Transverse colon (tissue), 4 donors: Measurements from ENCODE around the gene BAZ2B. TPM values are rescaled to one million over a fixed set of nuclear protein-coding genes. Genes with fewer than 3 reads are reported as not detected.
"Not testable (repeated sequence)": the region's sequence is repeated elsewhere in the genome, so short reads cannot be mapped to it uniquely, and the experiment has no call there.

Experiments
- DNase-seq: peaks from one replicate; pipeline ENCODE4 v3.0.0-alpha.2; 2019
- H3K27ac ChIP-seq, 4 donors: fragments of 200-600 bp; sonication (generic); 2 replicates each; pipeline ENCODE4 v1.5.1; 2016 to 2018; ENCODE audit warnings: inconsistent platforms in 4 of 4
- H3K27me3 ChIP-seq: fragments of 200-600 bp; sonication (generic); 2 replicates; pipeline ENCODE4 v1.5.1; 2017; ENCODE audit warnings: inconsistent platforms
- H3K36me3 ChIP-seq, 4 donors: fragments of 200-600 bp; sonication (generic); 2 replicates each; pipeline ENCODE4 v1.5.1; 2017 to 2019; ENCODE audit warnings: inconsistent platforms in 4 of 4
- H3K4me1 ChIP-seq, 4 donors: fragments of 200-600 bp; sonication (generic); 2 replicates each; pipeline ENCODE4 v1.5.1; 2017 to 2020; ENCODE audit warnings: inconsistent platforms in 4 of 4
- H3K4me3 ChIP-seq, 4 donors: fragments of 200-600 bp; sonication (generic); 1 replicate in 1 of 4; 2 replicates in 3 of 4; pipeline versions ENCODE4 v1.5.1 to v1.6.1; 2017 to 2019; ENCODE audit warnings: inconsistent platforms in 4 of 4
- H3K9me3 ChIP-seq, 2 donors: fragments of 200-600 bp; sonication (generic); 2 replicates each; pipeline ENCODE4 v1.5.1; 2017 to 2019; ENCODE audit warnings: inconsistent platforms in 2 of 2
- CTCF ChIP-seq, 5 experiments: fragments of 200-600 bp in 3 of 5; fragments of 450-650 bp in 2 of 5; sonication (generic) in 3 of 5; IDR thresholded peaks; 1 replicate in 2 of 5; 2 replicates in 3 of 5; pipeline ENCODE4 v1.5.1; 2016 to 2017; ENCODE audit warnings: antibody characterized with exemption in 5 of 5, inconsistent platforms in 3 of 5, mild to moderate bottlenecking in 2 of 5, moderate library complexity in 1 of 5
- EP300 ChIP-seq: sonication (generic); formaldehyde crosslinking; IDR thresholded peaks from one replicate; pipeline ENCODE4 v1.6.1; 2017; ENCODE audit warnings: antibody characterized with exemption, low read depth
- POLR2A ChIP-seq: fragments of 450-650 bp; IDR thresholded peaks from one replicate; pipeline ENCODE4 v1.6.1; 2016; ENCODE audit warnings: antibody characterized with exemption, mild to moderate bottlenecking, moderate library complexity
- POLR2AphosphoS5 ChIP-seq, 3 donors: sonication (generic); formaldehyde crosslinking; IDR thresholded peaks; one replicate each; pipeline ENCODE4 v1.6.1; 2016; ENCODE audit warnings: antibody characterized with exemption in 3 of 3
- WGBS, 2 donors: methylation state at CpG; one replicate each; pipeline ENCODE4 v1.1.5; 2018; ENCODE audit warnings: low coverage in 1 of 2; 5-methylcytosine and 5-hydroxymethylcytosine counted together
- in situ Hi-C, 4 donors: fragments of 200-750 bp; cut with MboI; loops; one replicate each; pipeline versions ENCODE4 v1.15.0 to v1.15.1; 2017; ENCODE audit warnings: low sequenced_read_pairs in 3 of 4, low pct_ligation_motif_present in 1 of 4, low pct_unique_long_range_greater_than_20kb in 1 of 4
- intact Hi-C: fragments of 100-400 bp; cut with DNase I; formaldehyde crosslinking; loops from one replicate; pipeline ENCODE4 v1.15.1; 2023; ENCODE audit warnings: low total_unique reads
- total RNA-seq, 4 donors: library from RNA; depleted of rRNA; stranded (reverse); fragments of >200 nt; gene quantifications; one replicate each; pipeline ENCODE4 v1.1.0, GENCODE V29; 2016

The BAZ2B gene
- total RNA-seq, 4 donors from 2014 or later: 42.3 to 104 (median 81.3) TPM

- WGBS, 2 donors: 74 to 75% methylated on average over 4 of the region's 4 CpGs
- Histone ChIP-seq H3K9me3 (no peaks in the 10 kb centered on the region), H3K27me3 (no peaks in the 10 kb centered on the region), H3K27ac (no peak overlapping the region), H3K4me1 (no peaks in the 10 kb centered on the region), H3K36me3 (no peaks in the 10 kb centered on the region), H3K4me3 (no peak overlapping the region)
- TF ChIP-seq CTCF (IDR thresholded peaks at IDR 0.05) (no peak), EP300 (no peak), POLR2AphosphoS5 (IDR thresholded peaks at IDR 0.05) (no peak), POLR2A (no peak)
- intact Hi-C loops: no loop called here
- in situ Hi-C loops: no loop called here
- no peak for DNase-seq
These were observed 18.9 kb upstream of the BAZ2B start for GRCh38 chr2:159635006-159635789.

- H3K4me1 ChIP-seq: no peaks in the 10 kb centered on the region
- intact Hi-C loops: no loop called here
- H3K27ac ChIP-seq: no peak overlapping the region
- no peaks in the 10 kb centered on the region for H3K27me3 ChIP-seq
- H3K4me3 ChIP-seq: no peak overlapping the region
- in situ Hi-C loops: no loop called here
- no peak for DNase-seq
- no peaks in the 10 kb centered on the region for H3K36me3 ChIP-seq
- no peaks in the 10 kb centered on the region for H3K9me3 ChIP-seq
- TF ChIP-seq CTCF (IDR thresholded peaks at IDR 0.05) (no peak), POLR2A (no peak), POLR2AphosphoS5 (IDR thresholded peaks at IDR 0.05) (no peak), EP300 (no peak)
- 100% methylated on average over 2 of the region's 2 CpGs for WGBS, 2 donors
These were observed 16.9 kb upstream of the BAZ2B start for GRCh38 chr2:159633219-159633618.

DNA sequence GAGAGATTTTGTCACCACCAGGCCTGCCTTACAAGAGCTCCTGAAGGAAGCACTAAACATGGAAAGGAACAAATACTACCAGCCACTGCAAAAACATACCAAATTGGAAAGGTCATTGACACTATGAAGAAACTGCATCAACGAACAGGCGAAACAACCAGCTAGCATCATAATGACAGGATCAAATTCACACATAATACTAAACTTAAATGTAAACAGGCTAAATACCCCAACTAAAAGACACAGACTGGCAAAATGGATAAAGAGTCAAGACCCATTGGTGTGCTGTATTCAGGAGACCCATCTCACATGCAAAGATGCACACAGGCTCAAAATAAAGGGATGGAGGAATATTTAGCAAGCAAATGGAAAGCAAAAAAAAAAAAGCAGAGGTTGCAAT, 9.3 kb upstream of the BAZ2B start:
- DNase-seq, H3K27ac ChIP-seq, H3K36me3 ChIP-seq, intact Hi-C loops, in situ Hi-C loops, H3K4me1 ChIP-seq, H3K4me3 ChIP-seq, H3K27me3 ChIP-seq, H3K9me3 ChIP-seq: not testable (repeated sequence)
- WGBS, 2 donors: 95 to 98% methylated on average over 2 of the region's 2 CpGs

DNA sequence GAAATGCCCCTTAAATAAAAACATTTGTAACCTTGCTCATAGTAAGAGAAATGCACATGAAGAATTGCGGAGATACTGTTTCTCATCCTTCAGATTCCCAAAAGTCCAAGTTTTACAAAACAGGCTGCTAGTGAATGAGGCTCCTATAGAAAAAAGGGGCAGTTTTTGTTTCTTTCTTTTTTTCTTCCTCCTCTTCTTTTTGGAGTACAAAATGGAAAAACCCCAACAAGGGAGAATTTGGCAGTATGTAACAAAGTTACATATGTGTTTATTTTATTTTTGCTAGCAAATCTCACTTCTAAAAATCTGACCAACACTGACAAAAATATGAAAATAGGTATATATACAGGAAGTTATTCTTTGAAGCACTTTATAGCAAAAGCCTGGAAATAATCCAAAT, 7.1 kb upstream of the BAZ2B start:
- DNase-seq: no peak
- Histone ChIP-seq H3K4me3 (no peak overlapping the region), H3K36me3 (no peaks in the 10 kb centered on the region), H3K27me3 (no peaks in the 10 kb centered on the region), H3K9me3 (no peaks in the 10 kb centered on the region), H3K27ac (no peak overlapping the region), H3K4me1 (peaks cover 0 to 21% (median 6%) of the 10 kb centered on the region in 4 donors)
- in situ Hi-C loops: no loop called here
- TF ChIP-seq POLR2AphosphoS5 (IDR thresholded peaks at IDR 0.05): no peak
- no peak for TF ChIP-seq CTCF (IDR thresholded peaks at IDR 0.05)
- TF ChIP-seq EP300: no peak
- TF ChIP-seq POLR2A: no peak
- intact Hi-C loops: no loop called here
- WGBS, 2 donors: 83 to 93% methylated on average over 1 of the region's 1 CpG

GRCh38 chr2:159622966-159623365, 6.6 kb upstream of the BAZ2B start:
- DNase-seq: no peak
- WGBS, 2 donors: 88 to 100% methylated on average over 1 to 2 of the region's 2 CpGs
- Histone ChIP-seq H3K36me3 (no peaks in the 10 kb centered on the region), H3K27me3 (no peaks in the 10 kb centered on the region), H3K4me3 (no peak overlapping the region), H3K4me1 (peaks cover 0 to 25% (median 8%) of the 10 kb centered on the region in 4 donors), H3K27ac (no peak overlapping the region), H3K9me3 (no peaks in the 10 kb centered on the region)
- in situ Hi-C loops (no loop called here), intact Hi-C loops (no loop called here)
- TF ChIP-seq POLR2A (no peak), POLR2AphosphoS5 (IDR thresholded peaks at IDR 0.05) (no peak), CTCF (IDR thresholded peaks at IDR 0.05) (no peak), EP300 (no peak)
